ENCODE results near the gene SATB2.

Gene SATB2

GRCh38 chr2:199462347-199462955 lies 4.7 kb upstream of the SATB2 start:
- peak overlapping the region; percentile 47 for H3K4me3 ChIP-seq (ENCODE audit: control insufficient read depth, low read depth, low read length)
- no peak for DNase-seq (ENCODE audit: low read depth)
- no peak for TF ChIP-seq CTCF (conservative IDR thresholded peaks at IDR 0.05; ENCODE audit: control insufficient read depth, insufficient read depth, low read depth, low read length)

- no peak for DNase-seq (ENCODE audit: low read depth)
- no peak overlapping the region for H3K4me3 ChIP-seq (ENCODE audit: control insufficient read depth, low read depth, low read length)
- TF ChIP-seq CTCF (conservative IDR thresholded peaks at IDR 0.05; ENCODE audit: control insufficient read depth, insufficient read depth, low read depth, low read length): no peak
Observed at GRCh38 chr2:199461711-199462346, 4.1 kb upstream of the SATB2 start.

- no peak for DNase-seq (ENCODE audit: low read depth)
- H3K4me3 ChIP-seq (ENCODE audit: control insufficient read depth, low read depth, low read length): peak overlapping the region; percentile 79
- TF ChIP-seq CTCF (conservative IDR thresholded peaks at IDR 0.05; ENCODE audit: control insufficient read depth, insufficient read depth, low read depth, low read length): no peak
Observed at GRCh38 chr2:199460846-199461710, 3.3 kb upstream of the SATB2 start.

- peak overlapping the region; percentile 79 for H3K4me3 ChIP-seq (ENCODE audit: control insufficient read depth, low read depth, low read length)
- TF ChIP-seq CTCF (conservative IDR thresholded peaks at IDR 0.05; ENCODE audit: control insufficient read depth, insufficient read depth, low read depth, low read length): no peak
- DNase-seq (ENCODE audit: low read depth): peak; percentile 58
Observed at GRCh38 chr2:199460101-199460671, 2.4 kb upstream of the SATB2 start.

GRCh38 chr2:199459286-199460100 lies 1.8 kb upstream of the SATB2 start:
- peak; percentile 94 for DNase-seq (ENCODE audit: low read depth)
- H3K4me3 ChIP-seq (ENCODE audit: control insufficient read depth, low read depth, low read length): peak overlapping the region; percentile 79
- TF ChIP-seq CTCF (conservative IDR thresholded peaks at IDR 0.05; ENCODE audit: control insufficient read depth, insufficient read depth, low read depth, low read length): no peak

- no peak for TF ChIP-seq CTCF (conservative IDR thresholded peaks at IDR 0.05; ENCODE audit: control insufficient read depth, insufficient read depth, low read depth, low read length)
- peak overlapping the region; percentile 79 for H3K4me3 ChIP-seq (ENCODE audit: control insufficient read depth, low read depth, low read length)
- DNase-seq (ENCODE audit: low read depth): no peak
Observed at GRCh38 chr2:199458806-199459285, 1.1 kb upstream of the SATB2 start.
